Astrocyte (in vitro differentiated cells and primary cell): ENCODE data around the gene PRKG1. TPM values are rescaled to one million over a fixed set of nuclear protein-coding genes. Genes with fewer than 3 reads are reported as not detected.

ENCODE experiments used
- DNase-seq: peaks from one replicate; pipeline ENCODE4 v3.0.0-alpha.2; 2010; ENCODE audit warnings: low read depth
- FAIRE-seq: peaks from 2 replicates; lab custom pipeline; 2011; peaks lifted over from hg19 to GRCh38; lab: Jason Lieb, UNC
- H2AFZ ChIP-seq: 2 replicates; pipeline ENCODE4 v1.6.0; 2012; ENCODE audit warnings: low read depth, low read length, inconsistent platforms
- H3K27ac ChIP-seq: 2 replicates; pipeline ENCODE4 v1.5.1; 2011; ENCODE audit warnings: low read depth, low read length, inconsistent platforms
- H3K27me3 ChIP-seq: 2 replicates; pipeline ENCODE4 v1.6.0; 2011; ENCODE audit warnings: low read length, inconsistent platforms; ENCODE audit not compliant: insufficient read depth
- H3K36me3 ChIP-seq: 2 replicates; pipeline ENCODE4 v1.5.1; 2011; ENCODE audit warnings: low read length, inconsistent platforms; ENCODE audit not compliant: insufficient read depth
- H3K4me1 ChIP-seq: 2 replicates; pipeline ENCODE4 v1.5.1; 2011; ENCODE audit warnings: low read length, inconsistent platforms; ENCODE audit not compliant: insufficient read depth
- H3K4me2 ChIP-seq: 2 replicates; pipeline ENCODE4 v1.6.0; 2012; ENCODE audit warnings: low read length, inconsistent platforms
- H3K4me3 ChIP-seq: 2 replicates; pipeline ENCODE4 v1.5.1; 2011; ENCODE audit warnings: low read depth, mild to moderate bottlenecking, low read length, inconsistent platforms; ENCODE audit not compliant: insufficient read depth
- H3K79me2 ChIP-seq: 2 replicates; pipeline ENCODE4 v1.6.0; 2012; ENCODE audit warnings: mild to moderate bottlenecking, low read length, inconsistent platforms; ENCODE audit not compliant: insufficient read depth
- H3K9ac ChIP-seq: 2 replicates; pipeline ENCODE4 v1.6.0; 2012; ENCODE audit warnings: mild to moderate bottlenecking, low read length, inconsistent platforms
- H3K9me3 ChIP-seq: 2 replicates; pipeline ENCODE4 v1.5.1; 2012; ENCODE audit warnings: low read depth, mild to moderate bottlenecking, low read length, inconsistent platforms; ENCODE audit not compliant: insufficient read depth
- H4K20me1 ChIP-seq: 2 replicates; pipeline ENCODE4 v1.6.0; 2012; ENCODE audit warnings: low read length, inconsistent platforms; ENCODE audit not compliant: insufficient read depth
- H3K27ac Mint-ChIP-seq: one replicate; pipeline ENCODE4 v1.8.0; 2021; ENCODE audit warnings: mild to moderate bottlenecking, mixed read lengths; ENCODE audit not compliant: unreplicated experiment
- H3K27me3 Mint-ChIP-seq: one replicate; pipeline ENCODE4 v1.8.0; 2021; ENCODE audit warnings: low read depth, mixed read lengths; ENCODE audit not compliant: unreplicated experiment
- H3K36me3 Mint-ChIP-seq: one replicate; pipeline ENCODE4 v1.8.0; 2021; ENCODE audit warnings: low read depth, mixed read lengths; ENCODE audit not compliant: unreplicated experiment
- H3K4me1 Mint-ChIP-seq: one replicate; pipeline ENCODE4 v1.8.0; 2021; ENCODE audit warnings: low read depth, mixed read lengths; ENCODE audit not compliant: unreplicated experiment
- H3K4me3 Mint-ChIP-seq: one replicate; pipeline ENCODE4 v1.8.0; 2021; ENCODE audit warnings: mild to moderate bottlenecking, moderate library complexity, mixed read lengths; ENCODE audit not compliant: unreplicated experiment
- H3K9me3 Mint-ChIP-seq: one replicate; pipeline ENCODE4 v1.8.0; 2021; ENCODE audit warnings: mild to moderate bottlenecking, mixed read lengths; ENCODE audit not compliant: unreplicated experiment
- EZH2 ChIP-seq: IDR thresholded peaks from 2 replicates; pipeline ENCODE4 v1.6.1; 2012; ENCODE audit warnings: mild to moderate bottlenecking, low read length, inconsistent platforms; ENCODE audit not compliant: insufficient read depth
- total RNA-seq: library from RNA; stranded (reverse); gene quantifications from 2 replicates; pipeline ENCODE4 v1.2.1, GENCODE V29; 2021
- TF ChIP-seq, protein P1 (sequence below): IDR thresholded peaks from 2 replicates; pipeline ENCODE4 v1.5.1; 2011; ENCODE audit warnings: low read depth, mild to moderate bottlenecking, inconsistent platforms, low read length, moderate library complexity; ENCODE audit not compliant: insufficient read depth

PRKG1 gene
- total RNA-seq, 1 donor from 2014 or later = 3.1 TPM

DNA sequence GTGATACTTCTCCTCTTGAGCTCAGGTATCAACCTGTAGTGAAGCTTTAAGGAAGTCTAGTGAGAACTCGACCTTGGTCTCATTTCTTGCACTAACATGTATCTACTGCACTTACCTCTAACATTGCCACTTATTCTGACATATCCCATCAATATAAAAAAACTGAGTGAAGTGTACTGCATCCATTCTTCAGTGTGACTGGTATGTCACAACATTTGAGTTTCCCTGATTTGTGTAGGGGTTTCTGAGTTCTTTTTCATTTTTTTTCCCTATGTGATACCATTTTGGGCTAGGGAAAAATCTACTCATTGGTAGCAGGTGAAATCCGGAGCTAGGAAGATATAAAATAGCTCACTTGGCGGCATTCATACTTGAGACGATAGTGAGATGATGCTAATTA lies 274.3 kb downstream of the PRKG1 start:
- FAIRE-seq = no peak
- Histone ChIP-seq H3K79me2 (no peaks in the 10 kb centered on the region), H3K9ac (no peak overlapping the region), H3K36me3 (no peaks in the 10 kb centered on the region), H3K9me3 (no peaks in the 10 kb centered on the region), H3K27me3 (no peaks in the 10 kb centered on the region), H4K20me1 (no peaks in the 10 kb centered on the region), H3K4me3 (no peak overlapping the region), H3K4me1 (no peaks in the 10 kb centered on the region), H3K4me2 (no peak overlapping the region), H3K27ac (no peak overlapping the region), H2AFZ (no peak overlapping the region)
- H3K27ac Mint-ChIP-seq = no peak overlapping the region
- no peak for DNase-seq
- no peak overlapping the region for H3K4me3 Mint-ChIP-seq
- H3K4me1 Mint-ChIP-seq = no peaks in the 10 kb centered on the region
- no peaks in the 10 kb centered on the region for H3K27me3 Mint-ChIP-seq
- TF ChIP-seq, protein P1, sequence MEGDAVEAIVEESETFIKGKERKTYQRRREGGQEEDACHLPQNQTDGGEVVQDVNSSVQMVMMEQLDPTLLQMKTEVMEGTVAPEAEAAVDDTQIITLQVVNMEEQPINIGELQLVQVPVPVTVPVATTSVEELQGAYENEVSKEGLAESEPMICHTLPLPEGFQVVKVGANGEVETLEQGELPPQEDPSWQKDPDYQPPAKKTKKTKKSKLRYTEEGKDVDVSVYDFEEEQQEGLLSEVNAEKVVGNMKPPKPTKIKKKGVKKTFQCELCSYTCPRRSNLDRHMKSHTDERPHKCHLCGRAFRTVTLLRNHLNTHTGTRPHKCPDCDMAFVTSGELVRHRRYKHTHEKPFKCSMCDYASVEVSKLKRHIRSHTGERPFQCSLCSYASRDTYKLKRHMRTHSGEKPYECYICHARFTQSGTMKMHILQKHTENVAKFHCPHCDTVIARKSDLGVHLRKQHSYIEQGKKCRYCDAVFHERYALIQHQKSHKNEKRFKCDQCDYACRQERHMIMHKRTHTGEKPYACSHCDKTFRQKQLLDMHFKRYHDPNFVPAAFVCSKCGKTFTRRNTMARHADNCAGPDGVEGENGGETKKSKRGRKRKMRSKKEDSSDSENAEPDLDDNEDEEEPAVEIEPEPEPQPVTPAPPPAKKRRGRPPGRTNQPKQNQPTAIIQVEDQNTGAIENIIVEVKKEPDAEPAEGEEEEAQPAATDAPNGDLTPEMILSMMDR = no peak
- TF ChIP-seq EZH2 = no peak
- no peaks in the 10 kb centered on the region for H3K36me3 Mint-ChIP-seq
- H3K9me3 Mint-ChIP-seq = peaks cover 7% of the 10 kb centered on the region

DNA sequence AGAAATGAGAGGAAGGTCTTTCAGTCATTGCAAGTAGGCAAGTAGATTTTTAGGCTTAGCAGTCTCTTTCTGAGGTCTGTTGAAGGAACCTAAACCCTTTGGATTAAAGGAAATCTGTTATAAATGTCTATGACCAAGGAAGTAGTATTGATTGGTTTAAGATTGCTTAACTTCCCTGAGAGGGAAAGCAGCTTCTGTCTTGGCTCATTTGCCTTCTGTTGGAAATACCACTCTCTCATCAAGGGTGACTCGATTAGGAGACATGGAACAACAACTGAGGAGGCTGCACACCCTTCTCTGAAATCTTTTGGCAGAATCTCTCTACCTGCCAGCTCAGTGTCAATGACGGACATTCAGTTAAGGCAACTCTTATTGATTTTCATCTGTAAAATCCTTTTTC lies 282.9 kb downstream of the PRKG1 start:
- H3K9ac ChIP-seq = no peak overlapping the region
- TF ChIP-seq EZH2 = no peak
- TF ChIP-seq, protein P1 = no peak
- no peak for DNase-seq
- H3K79me2 ChIP-seq = no peaks in the 10 kb centered on the region
- H3K4me3 Mint-ChIP-seq = no peak overlapping the region
- no peaks in the 10 kb centered on the region for H3K4me1 ChIP-seq
- no peak for FAIRE-seq
- no peaks in the 10 kb centered on the region for H3K9me3 ChIP-seq
- H3K36me3 ChIP-seq = no peaks in the 10 kb centered on the region
- H3K4me3 ChIP-seq = no peak overlapping the region
- no peak overlapping the region for H3K27ac Mint-ChIP-seq
- no peaks in the 10 kb centered on the region for H3K27me3 ChIP-seq
- no peaks in the 10 kb centered on the region for H4K20me1 ChIP-seq
- no peak overlapping the region for H2AFZ ChIP-seq
- H3K9me3 Mint-ChIP-seq = no peaks in the 10 kb centered on the region
- no peak overlapping the region for H3K27ac ChIP-seq
- H3K36me3 Mint-ChIP-seq = no peaks in the 10 kb centered on the region
- H3K4me2 ChIP-seq = no peak overlapping the region
- H3K27me3 Mint-ChIP-seq = no peaks in the 10 kb centered on the region
- H3K4me1 Mint-ChIP-seq = no peaks in the 10 kb centered on the region

DNA sequence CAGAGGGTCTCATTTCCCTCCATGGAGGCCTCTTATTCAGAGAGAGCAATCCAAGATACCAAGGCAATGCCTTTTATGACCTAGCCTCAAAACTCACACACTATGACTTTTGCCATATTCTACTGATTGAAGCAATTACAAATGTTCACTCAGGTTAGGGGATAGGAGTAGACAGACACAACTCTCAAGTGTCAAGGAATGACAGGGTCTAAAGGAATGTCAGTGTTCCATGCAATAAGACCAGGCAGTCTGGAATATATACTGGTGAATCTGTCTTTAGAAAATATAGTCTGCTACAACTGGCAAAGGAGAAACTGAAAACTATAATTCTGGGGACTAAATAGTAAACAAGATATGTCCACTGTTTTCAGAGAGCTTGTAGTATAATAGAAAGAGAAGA lies 283.9 kb downstream of the PRKG1 start:
- H3K36me3 ChIP-seq = no peaks in the 10 kb centered on the region
- H3K4me3 Mint-ChIP-seq = no peak overlapping the region
- no peaks in the 10 kb centered on the region for H3K27me3 ChIP-seq
- H2AFZ ChIP-seq = no peak overlapping the region
- H3K79me2 ChIP-seq = no peaks in the 10 kb centered on the region
- H3K27ac Mint-ChIP-seq = no peak overlapping the region
- no peaks in the 10 kb centered on the region for H3K27me3 Mint-ChIP-seq
- no peak overlapping the region for H3K9ac ChIP-seq
- no peak overlapping the region for H3K4me3 ChIP-seq
- no peaks in the 10 kb centered on the region for H3K4me1 Mint-ChIP-seq
- no peaks in the 10 kb centered on the region for H4K20me1 ChIP-seq
- no peak for FAIRE-seq
- no peaks in the 10 kb centered on the region for H3K36me3 Mint-ChIP-seq
- H3K4me1 ChIP-seq = no peaks in the 10 kb centered on the region
- no peaks in the 10 kb centered on the region for H3K9me3 Mint-ChIP-seq
- no peak overlapping the region for H3K27ac ChIP-seq
- H3K4me2 ChIP-seq = no peak overlapping the region
- H3K9me3 ChIP-seq = no peaks in the 10 kb centered on the region
- TF ChIP-seq, protein P1 = no peak
- no peak for TF ChIP-seq EZH2
- DNase-seq = no peak
